Thoracic aorta (tissue), 2 donors: ENCODE results near the gene MYO1D. TPM values are rescaled to one million over a fixed set of nuclear protein-coding genes. Genes with fewer than 3 reads are reported as not detected.
"Not testable (repeated sequence)": the region's sequence is repeated elsewhere in the genome, so short reads cannot be mapped to it uniquely, and the experiment has no call there.

Experiments
- ATAC-seq: fragments of 150-250 bp; one replicate; pipeline ENCODE4 v1.8.0; 2017; ENCODE audit warnings: low read depth; ENCODE audit not compliant: insufficient number of reproducible peaks, low FRiP score
- DNase-seq: peaks from one replicate; pipeline ENCODE4 v3.0.0-alpha.2; 2020; ENCODE audit warnings: low spot score
- H3K27ac ChIP-seq, 2 donors: fragments of 200-600 bp; sonication (generic); 1 replicate in 1 of 2; 2 replicates in 1 of 2; pipeline ENCODE4 v1.5.1; 2016; ENCODE audit warnings: mild to moderate bottlenecking in 2 of 2, moderate library complexity in 2 of 2
- H3K27me3 ChIP-seq: fragments of 200-600 bp; sonication (generic); replicated peaks from 2 replicates; pipeline ENCODE4 v1.6.0; 2016; ENCODE audit warnings: mild to moderate bottlenecking; ENCODE audit not compliant: insufficient read depth
- H3K36me3 ChIP-seq: fragments of 200-600 bp; sonication (generic); one replicate; pipeline ENCODE4 v1.5.1; 2016
- H3K4me1 ChIP-seq, 2 donors: fragments of 200-600 bp; sonication (generic); 1 replicate in 1 of 2; 2 replicates in 1 of 2; pipeline versions ENCODE4 v1.5.1 to v1.6.0; 2016; ENCODE audit warnings: low read depth in 2 of 2, mild to moderate bottlenecking in 1 of 2; ENCODE audit not compliant: control insufficient read depth in 1 of 2
- H3K4me3 ChIP-seq: fragments of 200-600 bp; sonication (generic); 2 replicates; pipeline ENCODE4 v1.5.1; 2016; ENCODE audit warnings: mild to moderate bottlenecking
- H3K9me3 ChIP-seq: fragments of 200-600 bp; sonication (generic); 2 replicates; pipeline ENCODE4 v1.5.1; 2016
- CTCF ChIP-seq: fragments of 200-600 bp; sonication (generic); IDR thresholded peaks from one replicate; pipeline ENCODE4 v1.5.1; 2019; ENCODE audit warnings: antibody characterized with exemption
- total RNA-seq, 2 donors: library from RNA; depleted of rRNA; stranded (reverse); fragments of >200 nt; gene quantifications; one replicate each; pipeline versions ENCODE4 v1.1.0 to v1.2.3, GENCODE V29; 2016

Gene MYO1D
- total RNA-seq, 2 donors from 2014 or later: 257 to 370 TPM

GRCh38 chr17:32742681-32743538 lies 134.0 kb downstream of the MYO1D start:
- Histone ChIP-seq H3K36me3 (peaks cover 10% of the 10 kb centered on the region), H3K9me3 (no peaks in the 10 kb centered on the region), H3K27ac (no peak overlapping the region), H3K4me1 (no peaks in the 10 kb centered on the region), H3K27me3 (no peaks in the 10 kb centered on the region), H3K4me3 (no peak overlapping the region)
- no peak for ATAC-seq
- DNase-seq: no peak
- TF ChIP-seq CTCF: no peak

GRCh38 chr17:32741381-32741780 lies 135.5 kb downstream of the MYO1D start:
- no peak for TF ChIP-seq CTCF
- Histone ChIP-seq H3K4me3 (no peak overlapping the region), H3K4me1 (no peaks in the 10 kb centered on the region), H3K36me3 (peaks cover 13% of the 10 kb centered on the region), H3K27ac (no peak overlapping the region), H3K27me3 (no peaks in the 10 kb centered on the region), H3K9me3 (no peaks in the 10 kb centered on the region)
- DNase-seq (no peak), ATAC-seq (no peak)

- Histone ChIP-seq H3K27me3 (no peaks in the 10 kb centered on the region), H3K4me1 (no peaks in the 10 kb centered on the region), H3K27ac (no peak overlapping the region), H3K4me3 (no peak overlapping the region), H3K36me3 (peaks cover 7% of the 10 kb centered on the region), H3K9me3 (no peaks in the 10 kb centered on the region)
- TF ChIP-seq CTCF: no peak
- no peak for ATAC-seq
- DNase-seq: no peak
Measured at GRCh38 chr17:32739722-32740121, 137.2 kb downstream of the MYO1D start.

- H3K4me1 ChIP-seq, H3K9me3 ChIP-seq, H3K4me3 ChIP-seq, H3K36me3 ChIP-seq, DNase-seq, H3K27me3 ChIP-seq, H3K27ac ChIP-seq, ATAC-seq: not testable (repeated sequence)
Measured at GRCh38 chr17:32739151-32739550, 137.8 kb downstream of the MYO1D start.

GRCh38 chr17:32733401-32733800 lies 143.5 kb downstream of the MYO1D start:
- no peak for DNase-seq
- Histone ChIP-seq H3K4me3 (no peak overlapping the region), H3K27me3 (no peaks in the 10 kb centered on the region), H3K9me3 (no peaks in the 10 kb centered on the region), H3K36me3 (peaks cover 3% of the 10 kb centered on the region), H3K4me1 (no peaks in the 10 kb centered on the region), H3K27ac (no peak overlapping the region)
- no peak for TF ChIP-seq CTCF
- ATAC-seq: no peak
